Measurements from ENCODE around the gene IL12RB2.

Gene IL12RB2

DNA sequence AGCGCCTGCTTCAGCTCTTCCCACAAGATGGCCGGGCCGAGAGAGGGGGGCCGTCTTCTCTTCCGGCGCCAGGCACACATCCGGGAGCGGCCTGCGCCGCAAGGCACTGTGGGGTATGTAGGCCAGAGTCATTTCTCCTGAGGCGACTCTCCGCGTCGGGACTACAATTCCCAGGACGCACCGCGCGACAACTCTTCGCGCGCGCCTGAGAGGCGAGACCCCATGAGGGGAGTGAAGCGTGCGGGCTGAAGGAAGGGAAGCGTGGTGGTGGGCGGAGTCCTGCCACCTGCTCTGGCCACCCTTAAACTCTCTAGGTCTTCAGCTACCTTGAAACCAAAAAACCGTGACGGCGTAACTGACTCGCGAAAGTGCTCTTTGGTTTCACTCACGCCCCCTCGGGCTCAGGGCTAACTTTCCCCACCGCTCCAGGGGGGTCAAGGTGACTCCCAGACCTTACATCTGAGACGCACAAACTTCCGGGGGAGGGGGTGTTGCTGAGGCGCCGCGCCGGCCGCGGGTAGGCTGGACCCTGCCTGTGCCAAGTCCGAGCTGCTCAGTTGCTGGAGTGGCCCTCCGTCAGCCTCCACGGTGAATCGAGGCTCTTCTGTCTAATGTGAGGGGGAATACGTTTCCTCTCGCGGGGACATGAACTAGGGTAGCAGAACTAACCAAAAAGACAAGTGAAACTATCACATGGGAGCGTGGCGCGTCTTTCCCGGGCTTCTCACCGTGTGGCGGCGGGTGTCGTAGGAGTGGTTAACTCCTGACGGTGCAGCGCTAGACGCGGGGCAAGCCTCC, 122.9 kb downstream of the IL12RB2 start, which contains the start of gene SERBP1:
Gene SERBP1, minus strand, starts transcription at position 45 of the 798 bp plus-strand sequence. CDS start 102 bp downstream, outside the sequence.
- no peaks in the 10 kb centered on the region for H3K27me3 ChIP-seq (ENCODE audit: control insufficient read depth, insufficient read depth, low read length)
- H2AFZ ChIP-seq, result peak within 1 kb of the TSS; percentile 89
- H3K79me2 ChIP-seq, result peaks cover 22% of the 10 kb centered on the region
- H3K9ac ChIP-seq, result peak within 1 kb of the TSS; percentile 91
- TF ChIP-seq, protein P1, sequence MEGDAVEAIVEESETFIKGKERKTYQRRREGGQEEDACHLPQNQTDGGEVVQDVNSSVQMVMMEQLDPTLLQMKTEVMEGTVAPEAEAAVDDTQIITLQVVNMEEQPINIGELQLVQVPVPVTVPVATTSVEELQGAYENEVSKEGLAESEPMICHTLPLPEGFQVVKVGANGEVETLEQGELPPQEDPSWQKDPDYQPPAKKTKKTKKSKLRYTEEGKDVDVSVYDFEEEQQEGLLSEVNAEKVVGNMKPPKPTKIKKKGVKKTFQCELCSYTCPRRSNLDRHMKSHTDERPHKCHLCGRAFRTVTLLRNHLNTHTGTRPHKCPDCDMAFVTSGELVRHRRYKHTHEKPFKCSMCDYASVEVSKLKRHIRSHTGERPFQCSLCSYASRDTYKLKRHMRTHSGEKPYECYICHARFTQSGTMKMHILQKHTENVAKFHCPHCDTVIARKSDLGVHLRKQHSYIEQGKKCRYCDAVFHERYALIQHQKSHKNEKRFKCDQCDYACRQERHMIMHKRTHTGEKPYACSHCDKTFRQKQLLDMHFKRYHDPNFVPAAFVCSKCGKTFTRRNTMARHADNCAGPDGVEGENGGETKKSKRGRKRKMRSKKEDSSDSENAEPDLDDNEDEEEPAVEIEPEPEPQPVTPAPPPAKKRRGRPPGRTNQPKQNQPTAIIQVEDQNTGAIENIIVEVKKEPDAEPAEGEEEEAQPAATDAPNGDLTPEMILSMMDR (IDR thresholded peaks at IDR 0.05), result no peak
- no peaks in the 10 kb centered on the region for H3K9me3 ChIP-seq (ENCODE audit: control insufficient read depth, low read length)
- H3K27ac ChIP-seq, result peak within 1 kb of the TSS; percentile 97
- peaks cover 3% of the 10 kb centered on the region for H3K36me3 ChIP-seq (ENCODE audit: control insufficient read depth, insufficient read depth, low read length)
- peaks cover 6% of the 10 kb centered on the region for H3K4me1 ChIP-seq
- peak within 1 kb of the TSS; percentile 83 for H3K4me2 ChIP-seq (ENCODE audit: low read length)
- H3K4me3 ChIP-seq (ENCODE audit: low read depth, low read length), result peak within 1 kb of the TSS; percentile 98

DNA sequence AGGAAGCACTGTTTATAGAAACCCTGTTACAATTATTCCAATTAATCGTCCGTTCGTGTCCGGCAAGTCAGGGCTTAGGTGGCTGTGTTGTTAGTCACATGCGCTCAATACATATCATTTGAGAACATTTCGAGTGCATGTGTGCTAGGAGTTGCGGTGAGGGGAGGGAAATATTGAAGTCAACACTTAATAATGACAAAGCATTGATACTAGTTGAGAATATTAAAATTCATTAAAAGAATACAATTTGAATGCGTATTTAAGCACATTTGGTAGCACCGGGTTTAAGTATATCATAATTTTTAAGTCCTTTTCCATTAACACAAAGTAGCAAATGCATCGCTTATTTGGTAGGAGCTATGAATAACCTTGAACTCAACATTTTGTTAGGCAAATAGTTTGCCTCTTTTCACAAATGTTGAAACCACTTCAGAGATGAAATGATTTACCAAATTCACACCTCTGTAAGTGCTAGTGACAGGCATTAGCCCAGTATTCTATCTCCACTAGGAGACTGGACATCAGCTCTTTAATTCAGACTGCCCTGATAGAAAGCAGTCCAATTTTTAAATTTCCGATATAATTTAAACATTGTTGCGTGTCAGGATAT, 123.6 kb downstream of the IL12RB2 start:
- H3K9me3 ChIP-seq (ENCODE audit: control insufficient read depth, low read length), result no peaks in the 10 kb centered on the region
- H3K4me3 ChIP-seq (ENCODE audit: low read depth, low read length), result peak overlapping the region; percentile 98
- peak overlapping the region; percentile 83 for H3K4me2 ChIP-seq (ENCODE audit: low read length)
- no peaks in the 10 kb centered on the region for H3K27me3 ChIP-seq (ENCODE audit: control insufficient read depth, insufficient read depth, low read length)
- peaks cover 3% of the 10 kb centered on the region for H3K36me3 ChIP-seq (ENCODE audit: control insufficient read depth, insufficient read depth, low read length)
- peak overlapping the region; percentile 89 for H2AFZ ChIP-seq
- peak overlapping the region; percentile 43 for H3K9ac ChIP-seq
- TF ChIP-seq, protein P1 (IDR thresholded peaks at IDR 0.05), result no peak
- H3K79me2 ChIP-seq, result peaks cover 17% of the 10 kb centered on the region
- peak overlapping the region; percentile 97 for H3K27ac ChIP-seq
- H3K4me1 ChIP-seq, result peaks cover 3% of the 10 kb centered on the region

DNA sequence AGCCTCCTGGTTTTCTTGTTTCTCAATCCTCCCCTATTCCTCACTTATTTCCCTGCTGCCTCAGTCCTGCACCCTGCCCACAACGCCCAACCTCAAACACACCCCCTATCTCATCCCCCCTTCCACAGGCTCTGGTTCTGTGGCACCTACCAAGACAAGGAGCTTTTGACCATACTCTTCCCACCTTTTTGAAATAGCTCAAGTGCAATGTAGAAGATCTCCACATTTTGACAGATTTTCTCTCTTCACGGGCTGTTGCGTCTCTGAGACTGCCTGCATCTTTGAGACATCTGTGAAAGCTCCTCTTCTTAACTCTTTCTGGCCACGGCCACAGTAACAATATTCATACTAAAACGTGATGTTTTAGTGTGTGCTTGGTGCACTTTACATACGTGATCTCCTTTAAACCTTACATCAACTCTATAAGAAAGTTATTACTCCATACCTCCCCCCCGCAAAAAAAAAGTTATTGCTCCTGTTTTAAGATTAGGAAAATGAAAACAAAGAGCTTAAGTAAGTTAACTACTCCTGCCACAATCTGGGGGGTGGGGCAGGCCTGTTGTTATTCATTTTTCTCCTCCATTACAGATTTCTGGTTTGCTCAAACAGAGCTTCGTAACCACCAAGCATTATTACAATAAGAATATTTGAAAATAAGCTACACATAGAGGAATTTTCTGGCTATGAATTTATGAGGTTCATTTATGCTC, 124.4 kb downstream of the IL12RB2 start:
- no peaks in the 10 kb centered on the region for H3K9me3 ChIP-seq (ENCODE audit: control insufficient read depth, low read length)
- peak overlapping the region; percentile 89 for H2AFZ ChIP-seq
- peak overlapping the region; percentile 98 for H3K4me3 ChIP-seq (ENCODE audit: low read depth, low read length)
- H3K27ac ChIP-seq, result peak overlapping the region; percentile 97
- peaks cover 3% of the 10 kb centered on the region for H3K4me1 ChIP-seq
- H3K79me2 ChIP-seq, result peaks cover 17% of the 10 kb centered on the region
- H3K36me3 ChIP-seq (ENCODE audit: control insufficient read depth, insufficient read depth, low read length), result peaks cover 3% of the 10 kb centered on the region
- TF ChIP-seq, protein P1 (IDR thresholded peaks at IDR 0.05), result no peak
- H3K27me3 ChIP-seq (ENCODE audit: control insufficient read depth, insufficient read depth, low read length), result no peaks in the 10 kb centered on the region
- H3K9ac ChIP-seq, result no peak overlapping the region
- peak overlapping the region; percentile 83 for H3K4me2 ChIP-seq (ENCODE audit: low read length)

DNA sequence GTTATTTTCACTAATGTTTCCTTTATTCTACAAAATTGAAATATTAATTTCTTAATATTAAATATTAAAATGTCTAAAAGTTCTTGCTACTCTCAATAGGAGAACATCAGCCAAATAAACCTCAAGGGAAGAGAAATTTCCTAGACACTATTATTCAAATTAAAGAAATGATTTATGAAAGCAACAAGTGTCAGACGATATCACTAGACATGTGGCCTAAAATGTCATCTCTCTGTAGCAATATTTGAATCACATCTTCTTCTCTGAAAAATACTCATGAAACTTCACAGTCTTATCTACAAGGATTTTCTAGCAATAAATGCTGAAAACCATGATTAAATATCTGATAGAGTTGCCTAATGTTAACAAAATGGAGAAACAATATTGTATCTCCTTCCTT, 125.1 kb downstream of the IL12RB2 start:
- TF ChIP-seq, protein P1 (IDR thresholded peaks at IDR 0.05), result no peak
- Histone ChIP-seq H3K27me3 (ENCODE audit: control insufficient read depth, insufficient read depth, low read length) (no peaks in the 10 kb centered on the region), H3K36me3 (ENCODE audit: control insufficient read depth, insufficient read depth, low read length) (peaks cover 3% of the 10 kb centered on the region), H3K79me2 (peaks cover 15% of the 10 kb centered on the region), H3K4me3 (ENCODE audit: low read depth, low read length) (no peak overlapping the region), H3K4me2 (ENCODE audit: low read length) (no peak overlapping the region), H2AFZ (no peak overlapping the region), H3K4me1 (peaks cover 3% of the 10 kb centered on the region), H3K9ac (no peak overlapping the region), H3K27ac (peak overlapping the region; percentile 44), H3K9me3 (ENCODE audit: control insufficient read depth, low read length) (no peaks in the 10 kb centered on the region)

All from parathyroid adenoma (tissue), 2 donors.